ENCODE data around the gene EDRF1.

EDRF1 gene

DNA sequence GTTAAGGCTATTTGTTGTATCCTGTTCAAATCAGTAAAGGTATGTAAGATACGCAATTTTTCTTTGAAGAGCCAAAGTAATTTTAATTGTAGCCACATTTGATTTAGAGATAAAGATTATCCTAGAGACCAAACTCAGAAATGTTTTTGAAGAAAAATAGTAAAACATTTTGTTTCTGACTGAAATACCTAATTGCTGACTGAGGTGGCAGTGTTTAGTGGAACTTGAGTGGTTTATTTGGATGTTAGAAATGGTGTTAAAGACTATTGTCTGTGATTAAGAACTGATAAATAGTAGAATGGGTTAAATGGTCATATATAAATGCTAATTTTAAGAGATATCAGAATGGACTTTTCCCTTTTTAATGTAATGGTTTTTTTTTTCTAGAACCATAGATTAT, 15.3 kb downstream of the EDRF1 start:
- DNase-seq (ENCODE audit: insufficient read length, low spot score): no peak
- TF ChIP-seq, protein P1, sequence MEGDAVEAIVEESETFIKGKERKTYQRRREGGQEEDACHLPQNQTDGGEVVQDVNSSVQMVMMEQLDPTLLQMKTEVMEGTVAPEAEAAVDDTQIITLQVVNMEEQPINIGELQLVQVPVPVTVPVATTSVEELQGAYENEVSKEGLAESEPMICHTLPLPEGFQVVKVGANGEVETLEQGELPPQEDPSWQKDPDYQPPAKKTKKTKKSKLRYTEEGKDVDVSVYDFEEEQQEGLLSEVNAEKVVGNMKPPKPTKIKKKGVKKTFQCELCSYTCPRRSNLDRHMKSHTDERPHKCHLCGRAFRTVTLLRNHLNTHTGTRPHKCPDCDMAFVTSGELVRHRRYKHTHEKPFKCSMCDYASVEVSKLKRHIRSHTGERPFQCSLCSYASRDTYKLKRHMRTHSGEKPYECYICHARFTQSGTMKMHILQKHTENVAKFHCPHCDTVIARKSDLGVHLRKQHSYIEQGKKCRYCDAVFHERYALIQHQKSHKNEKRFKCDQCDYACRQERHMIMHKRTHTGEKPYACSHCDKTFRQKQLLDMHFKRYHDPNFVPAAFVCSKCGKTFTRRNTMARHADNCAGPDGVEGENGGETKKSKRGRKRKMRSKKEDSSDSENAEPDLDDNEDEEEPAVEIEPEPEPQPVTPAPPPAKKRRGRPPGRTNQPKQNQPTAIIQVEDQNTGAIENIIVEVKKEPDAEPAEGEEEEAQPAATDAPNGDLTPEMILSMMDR (IDR thresholded peaks at IDR 0.05; ENCODE audit: insufficient read depth, missing control alignments): no peak
- no peak for FAIRE-seq

DNA sequence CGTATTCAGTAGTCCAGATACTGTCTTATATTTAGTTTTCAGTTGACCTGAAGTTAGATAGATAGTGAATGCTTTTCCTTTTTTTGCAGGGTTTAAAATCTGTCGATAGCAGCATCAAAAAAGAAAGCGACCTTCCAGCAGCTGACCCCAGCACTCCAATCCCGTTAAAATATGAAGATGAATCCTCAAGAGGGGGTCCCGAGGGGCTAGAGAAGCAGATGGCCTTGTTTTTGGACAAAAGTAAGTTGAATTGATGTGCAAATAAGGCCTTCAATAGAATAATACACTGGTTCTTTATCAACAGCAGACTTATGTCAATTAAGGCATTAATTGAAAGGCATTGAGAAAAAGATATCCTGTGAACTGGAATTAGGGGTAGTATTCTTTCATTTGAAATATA, 18.7 kb downstream of the EDRF1 start:
- no peak for FAIRE-seq

DNA sequence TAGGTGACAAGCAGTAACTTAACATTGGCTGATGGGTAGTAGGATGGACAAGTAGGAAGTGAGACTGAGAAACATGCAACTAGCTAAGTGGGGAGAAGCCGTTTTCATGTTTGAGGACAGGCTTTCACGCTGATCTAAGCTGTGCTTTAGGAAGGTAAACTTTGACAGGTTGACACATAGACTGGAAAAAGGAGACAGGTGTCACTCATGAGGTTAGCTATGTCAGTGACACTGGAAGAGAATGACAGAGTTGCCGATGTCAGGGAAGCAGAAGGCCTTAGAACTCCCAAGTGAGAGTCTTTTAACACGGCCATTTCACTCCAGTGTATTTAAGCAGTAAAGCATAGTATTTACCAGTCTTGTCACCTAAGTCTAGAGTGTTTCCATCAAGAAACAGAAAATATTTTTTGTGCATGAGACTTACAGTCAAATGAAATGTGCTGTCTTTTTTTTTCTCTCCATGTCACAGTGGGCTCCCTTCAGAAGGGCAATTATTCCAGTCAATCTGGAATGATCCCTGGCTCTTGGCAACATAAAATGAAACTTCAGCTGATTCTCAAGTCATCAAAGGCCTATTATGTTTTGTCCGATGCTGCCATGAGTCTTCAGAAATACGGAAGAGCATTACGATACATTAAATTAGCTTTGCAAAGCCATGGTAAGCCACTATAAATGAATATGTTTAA, 20.6 kb downstream of the EDRF1 start:
- TF ChIP-seq, protein P1 (IDR thresholded peaks at IDR 0.05; ENCODE audit: insufficient read depth, missing control alignments): no peak
- FAIRE-seq (no peak), DNase-seq (ENCODE audit: insufficient read length, low spot score) (no peak)

More for the DNA sequence above, 18.7 kb downstream of the EDRF1 start:
- DNase-seq (ENCODE audit: insufficient read length, low spot score): no peak
- TF ChIP-seq, protein P1 (IDR thresholded peaks at IDR 0.05; ENCODE audit: insufficient read depth, missing control alignments): no peak

DNA sequence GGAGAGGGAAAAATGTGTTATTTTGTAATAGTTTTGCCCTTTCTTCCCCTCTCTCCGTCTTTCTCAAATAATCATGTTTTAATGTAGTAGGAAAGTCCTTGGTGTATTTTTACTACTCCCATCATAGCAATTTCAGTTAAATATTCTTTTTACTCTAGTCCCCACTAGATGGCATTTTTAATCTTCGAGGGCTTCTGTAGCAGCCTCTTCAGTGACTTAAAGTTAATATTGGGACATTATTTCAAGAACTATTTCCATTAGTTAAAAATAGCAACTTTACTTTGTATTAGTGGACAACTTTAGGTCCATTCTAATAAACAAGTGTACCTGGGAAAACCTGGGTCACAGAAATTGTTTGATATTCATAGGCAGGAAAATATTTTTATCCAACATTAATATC, 23.0 kb downstream of the EDRF1 start:
- FAIRE-seq: no peak

DNA sequence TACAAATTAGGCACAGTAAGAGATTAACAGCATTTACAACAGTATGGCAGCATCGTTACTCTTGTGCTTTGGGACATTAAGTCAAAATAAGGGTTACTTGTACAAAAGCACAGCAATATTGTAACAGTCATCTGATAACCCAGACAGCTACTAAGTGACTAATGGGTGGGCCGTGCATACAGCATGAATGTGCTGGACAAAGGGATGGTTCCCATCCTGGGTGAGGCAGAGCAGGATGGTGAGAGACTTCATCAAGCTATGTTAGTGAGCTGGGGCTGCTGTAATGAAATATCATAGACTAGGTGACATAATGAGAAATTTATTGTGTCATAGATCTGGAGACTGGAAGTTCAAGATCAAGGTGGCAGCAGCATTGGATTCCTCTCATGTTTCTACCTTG, 25.4 kb downstream of the EDRF1 start:
- DNase-seq (ENCODE audit: insufficient read length, low spot score): no peak
- FAIRE-seq: no peak
- TF ChIP-seq, protein P1 (IDR thresholded peaks at IDR 0.05; ENCODE audit: insufficient read depth, missing control alignments): no peak

More for the DNA sequence above, 23.0 kb downstream of the EDRF1 start:
- DNase-seq (ENCODE audit: insufficient read length, low spot score): no peak
- TF ChIP-seq, protein P1 (IDR thresholded peaks at IDR 0.05; ENCODE audit: insufficient read depth, missing control alignments): peak; percentile 27

DNA sequence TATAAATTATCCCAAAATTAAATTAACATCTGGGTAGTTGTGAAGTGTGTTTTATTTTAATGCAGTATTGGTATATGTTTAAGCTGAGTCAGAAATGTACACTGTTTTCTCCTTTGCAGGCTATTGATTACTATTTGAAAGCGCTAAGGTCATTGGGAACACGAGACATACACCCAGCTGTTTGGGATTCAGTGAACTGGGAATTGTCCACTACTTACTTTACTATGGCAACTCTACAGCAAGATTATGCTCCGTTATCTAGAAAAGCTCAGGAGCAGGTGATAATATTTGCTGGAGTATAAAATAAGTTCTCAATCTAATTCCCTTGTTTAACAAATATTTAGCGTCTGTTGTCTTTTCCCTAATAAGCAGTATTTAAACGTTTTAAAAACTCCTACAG, 27.9 kb downstream of the EDRF1 start:
- FAIRE-seq: no peak
- TF ChIP-seq, protein P1 (IDR thresholded peaks at IDR 0.05; ENCODE audit: insufficient read depth, missing control alignments): no peak
- DNase-seq (ENCODE audit: insufficient read length, low spot score): no peak

DNA sequence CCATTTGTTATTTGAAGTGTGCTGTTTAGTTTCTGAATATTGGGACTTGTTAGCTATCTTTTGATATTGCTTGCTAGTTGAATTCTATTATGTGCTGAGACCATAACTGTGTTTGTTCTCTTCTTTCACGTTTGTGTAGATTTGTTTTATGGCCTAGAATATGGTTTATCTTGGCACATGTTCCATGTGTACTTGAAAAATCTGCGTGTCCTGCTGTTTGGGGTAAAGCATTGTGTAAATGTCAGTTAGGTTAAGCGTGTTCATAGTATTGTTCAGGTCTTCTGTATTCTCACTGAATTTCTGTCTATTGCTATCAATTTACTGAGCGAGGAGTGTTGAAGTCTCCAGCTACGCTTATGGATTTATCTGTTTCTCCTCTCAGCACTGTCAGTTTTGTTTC, 36.7 kb downstream of the EDRF1 start:
- no peak for DNase-seq (ENCODE audit: insufficient read length, low spot score)
- TF ChIP-seq, protein P1 (IDR thresholded peaks at IDR 0.05; ENCODE audit: insufficient read depth, missing control alignments): no peak
- FAIRE-seq: no peak
